ENCODE data around the gene MAP2K4.
A peak's percentile ranks its signal among the peaks of the same experiment; 100 is the strongest.

Gene MAP2K4

DNA sequence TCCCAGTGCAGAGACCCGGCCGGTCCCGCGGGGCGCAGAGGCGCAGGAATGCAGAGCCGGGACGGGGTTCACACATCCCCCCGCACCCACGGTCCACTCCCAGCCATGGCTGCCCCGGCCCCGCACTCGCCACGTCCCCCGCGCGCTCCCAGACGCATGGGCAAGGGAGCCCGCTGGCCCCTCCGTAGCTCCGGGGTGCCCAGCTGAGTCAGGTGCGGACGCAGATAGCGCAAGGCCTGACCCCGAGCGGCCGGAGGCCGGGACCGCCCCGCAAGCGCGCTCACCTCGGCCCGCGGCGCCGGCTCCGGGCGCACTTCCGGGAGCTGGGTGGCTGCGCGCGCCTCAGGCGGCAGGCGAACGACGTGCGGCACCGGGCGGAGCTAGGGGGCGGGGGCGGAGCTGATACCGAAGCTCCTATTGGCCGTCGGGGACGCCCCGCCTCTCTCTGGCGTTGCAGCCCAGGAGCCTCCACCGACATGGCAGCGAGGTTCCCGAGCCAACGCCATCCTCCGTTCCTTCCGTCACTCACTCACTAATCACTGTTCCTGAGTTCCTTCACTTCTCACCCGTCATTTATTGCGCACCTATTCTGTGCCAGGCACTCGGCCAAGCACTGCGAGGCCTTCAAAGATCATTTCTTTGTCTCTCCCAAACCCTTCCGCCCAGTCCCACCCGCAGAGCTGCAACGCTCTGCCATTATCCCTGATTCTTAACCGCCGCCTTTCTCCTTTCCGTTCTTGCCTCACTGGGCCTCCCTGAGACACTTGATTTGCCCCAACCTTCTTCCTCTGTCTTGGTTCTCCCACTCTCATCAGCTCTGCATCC lies 23.3 kb upstream of the MAP2K4 start, which contains the start of gene ZNF18:
TSS of gene ZNF18 (minus strand) at position 329 of the 825 bp plus-strand sequence. CDS start 4,646 bp downstream, outside the sequence.
- Histone ChIP-seq H3K4me1 (ENCODE audit: control insufficient read depth in 1 of 2, insufficient read depth in 1 of 2, low read depth in 1 of 2, low read length in 1 of 2) (peaks cover 43 to 49% of the 10 kb centered on the region in 2 experiments), H3K9me3 (no peaks in the 10 kb centered on the region), H3K4me3 (ENCODE audit: low read depth in 1 of 2, low read length in 1 of 2) (peak within 1 kb of the TSS; percentile 65 to 82), H3K27ac (peak within 1 kb of the TSS; percentile 98), H3K36me3 (peaks cover 3% of the 10 kb centered on the region), H3K27me3 (no peaks in the 10 kb centered on the region)
- TF ChIP-seq, protein P1, sequence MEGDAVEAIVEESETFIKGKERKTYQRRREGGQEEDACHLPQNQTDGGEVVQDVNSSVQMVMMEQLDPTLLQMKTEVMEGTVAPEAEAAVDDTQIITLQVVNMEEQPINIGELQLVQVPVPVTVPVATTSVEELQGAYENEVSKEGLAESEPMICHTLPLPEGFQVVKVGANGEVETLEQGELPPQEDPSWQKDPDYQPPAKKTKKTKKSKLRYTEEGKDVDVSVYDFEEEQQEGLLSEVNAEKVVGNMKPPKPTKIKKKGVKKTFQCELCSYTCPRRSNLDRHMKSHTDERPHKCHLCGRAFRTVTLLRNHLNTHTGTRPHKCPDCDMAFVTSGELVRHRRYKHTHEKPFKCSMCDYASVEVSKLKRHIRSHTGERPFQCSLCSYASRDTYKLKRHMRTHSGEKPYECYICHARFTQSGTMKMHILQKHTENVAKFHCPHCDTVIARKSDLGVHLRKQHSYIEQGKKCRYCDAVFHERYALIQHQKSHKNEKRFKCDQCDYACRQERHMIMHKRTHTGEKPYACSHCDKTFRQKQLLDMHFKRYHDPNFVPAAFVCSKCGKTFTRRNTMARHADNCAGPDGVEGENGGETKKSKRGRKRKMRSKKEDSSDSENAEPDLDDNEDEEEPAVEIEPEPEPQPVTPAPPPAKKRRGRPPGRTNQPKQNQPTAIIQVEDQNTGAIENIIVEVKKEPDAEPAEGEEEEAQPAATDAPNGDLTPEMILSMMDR (IDR thresholded peaks at IDR 0.05), result peak; percentile 69

DNA sequence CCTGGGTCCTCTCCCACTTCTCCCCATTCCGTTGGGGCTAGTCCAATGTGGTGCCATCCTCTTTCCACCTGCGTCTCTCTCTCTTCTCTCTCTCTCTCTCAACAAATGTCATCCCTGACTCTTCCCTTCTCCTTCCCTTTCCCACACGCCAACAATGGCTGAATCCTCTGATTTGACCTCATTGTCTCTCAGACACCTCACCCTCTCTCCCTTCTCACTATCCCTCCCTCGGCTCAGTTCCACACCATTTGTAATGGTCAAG lies 22.8 kb upstream of the MAP2K4 start:
- peaks cover 43 to 49% of the 10 kb centered on the region in 2 experiments for H3K4me1 ChIP-seq (ENCODE audit: control insufficient read depth in 1 of 2, insufficient read depth in 1 of 2, low read depth in 1 of 2, low read length in 1 of 2)
- H3K27me3 ChIP-seq, result no peaks in the 10 kb centered on the region
- no peaks in the 10 kb centered on the region for H3K9me3 ChIP-seq
- no peaks in the 10 kb centered on the region for H3K36me3 ChIP-seq
- TF ChIP-seq, protein P1 (IDR thresholded peaks at IDR 0.05), result no peak
- H3K27ac ChIP-seq, result peak overlapping the region; percentile 98
- peak overlapping the region; percentile 65 to 82 for H3K4me3 ChIP-seq (ENCODE audit: low read depth in 1 of 2, low read length in 1 of 2)

- Histone ChIP-seq H3K36me3 (no peaks in the 10 kb centered on the region), H3K27ac (peak overlapping the region; percentile 95)
- TF ChIP-seq, protein P1 (IDR thresholded peaks at IDR 0.05), result no peak
Observed at GRCh38 chr17:11999696-12000095, 21.0 kb upstream of the MAP2K4 start.

GRCh38 chr17:12007466-12007865 lies 13.2 kb upstream of the MAP2K4 start:
- TF ChIP-seq, protein P1 (IDR thresholded peaks at IDR 0.05), result no peak
- Histone ChIP-seq H3K36me3 (no peaks in the 10 kb centered on the region), H3K4me1 (ENCODE audit: control insufficient read depth in 1 of 2, insufficient read depth in 1 of 2, low read depth in 1 of 2, low read length in 1 of 2) (no peaks in the 10 kb centered on the region)

More at GRCh38 chr17:11999696-12000095, 21.0 kb upstream of the MAP2K4 start:
- Histone ChIP-seq H3K9me3 (no peaks in the 10 kb centered on the region), H3K4me3 (ENCODE audit: low read depth in 1 of 2, low read length in 1 of 2) (peak overlapping the region; percentile 28 to 41), H3K4me1 (ENCODE audit: control insufficient read depth in 1 of 2, insufficient read depth in 1 of 2, low read depth in 1 of 2, low read length in 1 of 2) (peaks cover 43 to 49% of the 10 kb centered on the region in 2 experiments), H3K27me3 (no peaks in the 10 kb centered on the region)

GRCh38 chr17:12021623-12022140 lies 1.0 kb downstream of the MAP2K4 start:
- peaks cover 26% of the 10 kb centered on the region for H3K27me3 ChIP-seq
- TF ChIP-seq, protein P1 (IDR thresholded peaks at IDR 0.05), result no peak
- peak overlapping the region; percentile 72 to 82 for H3K4me3 ChIP-seq (ENCODE audit: low read depth in 1 of 2, low read length in 1 of 2)
- peaks cover 20 to 21% of the 10 kb centered on the region in 2 experiments for H3K4me1 ChIP-seq (ENCODE audit: control insufficient read depth in 1 of 2, insufficient read depth in 1 of 2, low read depth in 1 of 2, low read length in 1 of 2)
- H3K27ac ChIP-seq, result no peak overlapping the region
- no peaks in the 10 kb centered on the region for H3K9me3 ChIP-seq
- H3K36me3 ChIP-seq, result no peaks in the 10 kb centered on the region

More at GRCh38 chr17:12007466-12007865, 13.2 kb upstream of the MAP2K4 start:
- Histone ChIP-seq H3K9me3 (no peaks in the 10 kb centered on the region), H3K27me3 (peaks cover 17% of the 10 kb centered on the region), H3K4me3 (ENCODE audit: low read depth in 1 of 2, low read length in 1 of 2) (no peak overlapping the region), H3K27ac (no peak overlapping the region)

Data from neutrophil (primary cell).